ENCODE results near the gene LINC00305. TPM values are rescaled to one million over a fixed set of nuclear protein-coding genes. Genes with fewer than 3 reads are reported as not detected.

The LINC00305 gene
- total and polyA plus RNA-seq, 10 of the 15 experiments (the other 5 are each of a cell fraction or from before 2014, with no cell fraction given), result 0.11 to 19.4 (median 0.26) TPM; not detected in 7

DNA sequence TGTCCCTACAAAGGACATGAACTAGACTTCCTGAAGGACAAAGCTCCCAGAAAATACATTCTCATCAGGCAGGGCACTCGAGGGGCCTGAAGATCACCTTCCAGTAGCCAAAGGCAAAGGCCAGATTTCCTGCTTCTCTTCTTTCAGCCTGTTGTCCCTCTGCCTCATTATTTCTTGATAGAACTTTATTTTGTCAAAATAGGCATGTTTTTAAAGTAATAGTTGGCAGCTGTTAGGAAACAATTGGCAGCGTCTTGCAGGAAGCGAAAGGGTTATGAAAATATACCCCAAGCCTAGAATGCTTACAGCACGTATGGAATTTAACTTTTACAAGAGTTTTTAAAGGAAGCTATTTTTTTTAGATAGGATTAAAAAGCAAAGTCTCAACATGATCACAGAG lies 74.9 kb downstream of the LINC00305 start:
- Histone ChIP-seq H3K36me3 (ENCODE audit: control insufficient read depth in 2 of 2, insufficient read depth in 2 of 2, low read length in 1 of 2) (no peaks in the 10 kb centered on the region), H3K4me1 (ENCODE audit: control insufficient read depth, insufficient read depth, low read length) (no peaks in the 10 kb centered on the region), H3K4me2 (ENCODE audit: control insufficient read depth, insufficient read depth) (no peak overlapping the region), H3K27me3 (replicated peaks in 1 of 2; ENCODE audit: control insufficient read depth in 2 of 2, insufficient read depth in 2 of 2, low read length in 1 of 2) (no peaks in the 10 kb centered on the region), H3K27ac (ENCODE audit: control insufficient read depth, insufficient read depth) (no peak overlapping the region), H3K79me2 (ENCODE audit: control insufficient read depth, insufficient read depth, low read length) (no peaks in the 10 kb centered on the region), H3K4me3 (no peak overlapping the region), H2AFZ (ENCODE audit: control insufficient read depth, low read depth, low read length) (no peak overlapping the region), H3K9me3 (replicated peaks; ENCODE audit: control insufficient read depth, insufficient read depth, low read length) (no peaks in the 10 kb centered on the region; the same call in 2 of the 3 replicates), H3K9ac (ENCODE audit: control insufficient read depth, insufficient read depth, low read length) (no peak overlapping the region), H4K20me1 (ENCODE audit: control insufficient read depth, insufficient read depth) (no peaks in the 10 kb centered on the region)
- BruUV-seq (replicated peaks), result no TSS peak
- SMC1A ChIA-PET (ENCODE audit: uncharacterized antibody, unreplicated experiment), result interaction anchor here (1.3 to 1.7 kb wide), 2 partner anchors 7 to 10 kb away, joined by 4 to 7 read pairs; no protein-coding TSS in a partner anchor
- ATAC-seq (no peak), FAIRE-seq (no peak), DNase-seq (ENCODE audit: low read depth, low spot score) (no peak)
- intact Hi-C loops (cut with micrococcal nuclease; ENCODE audit: unreplicated experiment) (no loop called here), in situ Hi-C loops (cut with MboI) (no loop called here)
- CTCF ChIA-PET, result interaction anchor here (0.9 kb wide), 1 partner anchor 29 kb away, joined by 3 read pairs; no protein-coding TSS in a partner anchor
- POLR2A ChIA-PET, result no interaction called here
- RAD21 ChIA-PET (ENCODE audit: unreplicated experiment), result no interaction called here
- 8% methylated on average over 4 of the region's 4 CpGs for WGBS (ENCODE audit: insufficient coverage, insufficient replicate concordance, low lambda C conversion rate, missing lambda C conversion rate)
- TF ChIP-seq, protein P1, sequence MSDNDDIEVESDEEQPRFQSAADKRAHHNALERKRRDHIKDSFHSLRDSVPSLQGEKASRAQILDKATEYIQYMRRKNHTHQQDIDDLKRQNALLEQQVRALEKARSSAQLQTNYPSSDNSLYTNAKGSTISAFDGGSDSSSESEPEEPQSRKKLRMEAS (IDR thresholded peaks at IDR 0.05; ENCODE audit: low read depth, low read length), result no peak
- no peak for TF ChIP-seq CHD2 (IDR thresholded peaks at IDR 0.05; ENCODE audit: borderline replicate concordance, low read depth, low read length)
- TF ChIP-seq, protein P2, sequence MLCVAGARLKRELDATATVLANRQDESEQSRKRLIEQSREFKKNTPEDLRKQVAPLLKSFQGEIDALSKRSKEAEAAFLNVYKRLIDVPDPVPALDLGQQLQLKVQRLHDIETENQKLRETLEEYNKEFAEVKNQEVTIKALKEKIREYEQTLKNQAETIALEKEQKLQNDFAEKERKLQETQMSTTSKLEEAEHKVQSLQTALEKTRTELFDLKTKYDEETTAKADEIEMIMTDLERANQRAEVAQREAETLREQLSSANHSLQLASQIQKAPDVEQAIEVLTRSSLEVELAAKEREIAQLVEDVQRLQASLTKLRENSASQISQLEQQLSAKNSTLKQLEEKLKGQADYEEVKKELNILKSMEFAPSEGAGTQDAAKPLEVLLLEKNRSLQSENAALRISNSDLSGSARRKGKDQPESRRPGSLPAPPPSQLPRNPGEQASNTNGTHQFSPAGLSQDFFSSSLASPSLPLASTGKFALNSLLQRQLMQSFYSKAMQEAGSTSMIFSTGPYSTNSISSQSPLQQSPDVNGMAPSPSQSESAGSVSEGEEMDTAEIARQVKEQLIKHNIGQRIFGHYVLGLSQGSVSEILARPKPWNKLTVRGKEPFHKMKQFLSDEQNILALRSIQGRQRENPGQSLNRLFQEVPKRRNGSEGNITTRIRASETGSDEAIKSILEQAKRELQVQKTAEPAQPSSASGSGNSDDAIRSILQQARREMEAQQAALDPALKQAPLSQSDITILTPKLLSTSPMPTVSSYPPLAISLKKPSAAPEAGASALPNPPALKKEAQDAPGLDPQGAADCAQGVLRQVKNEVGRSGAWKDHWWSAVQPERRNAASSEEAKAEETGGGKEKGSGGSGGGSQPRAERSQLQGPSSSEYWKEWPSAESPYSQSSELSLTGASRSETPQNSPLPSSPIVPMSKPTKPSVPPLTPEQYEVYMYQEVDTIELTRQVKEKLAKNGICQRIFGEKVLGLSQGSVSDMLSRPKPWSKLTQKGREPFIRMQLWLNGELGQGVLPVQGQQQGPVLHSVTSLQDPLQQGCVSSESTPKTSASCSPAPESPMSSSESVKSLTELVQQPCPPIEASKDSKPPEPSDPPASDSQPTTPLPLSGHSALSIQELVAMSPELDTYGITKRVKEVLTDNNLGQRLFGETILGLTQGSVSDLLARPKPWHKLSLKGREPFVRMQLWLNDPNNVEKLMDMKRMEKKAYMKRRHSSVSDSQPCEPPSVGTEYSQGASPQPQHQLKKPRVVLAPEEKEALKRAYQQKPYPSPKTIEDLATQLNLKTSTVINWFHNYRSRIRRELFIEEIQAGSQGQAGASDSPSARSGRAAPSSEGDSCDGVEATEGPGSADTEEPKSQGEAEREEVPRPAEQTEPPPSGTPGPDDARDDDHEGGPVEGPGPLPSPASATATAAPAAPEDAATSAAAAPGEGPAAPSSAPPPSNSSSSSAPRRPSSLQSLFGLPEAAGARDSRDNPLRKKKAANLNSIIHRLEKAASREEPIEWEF (IDR thresholded peaks at IDR 0.05; ENCODE audit: insufficient replicate concordance, low read depth, low read length), result no peak
- TF ChIP-seq, protein P3, sequence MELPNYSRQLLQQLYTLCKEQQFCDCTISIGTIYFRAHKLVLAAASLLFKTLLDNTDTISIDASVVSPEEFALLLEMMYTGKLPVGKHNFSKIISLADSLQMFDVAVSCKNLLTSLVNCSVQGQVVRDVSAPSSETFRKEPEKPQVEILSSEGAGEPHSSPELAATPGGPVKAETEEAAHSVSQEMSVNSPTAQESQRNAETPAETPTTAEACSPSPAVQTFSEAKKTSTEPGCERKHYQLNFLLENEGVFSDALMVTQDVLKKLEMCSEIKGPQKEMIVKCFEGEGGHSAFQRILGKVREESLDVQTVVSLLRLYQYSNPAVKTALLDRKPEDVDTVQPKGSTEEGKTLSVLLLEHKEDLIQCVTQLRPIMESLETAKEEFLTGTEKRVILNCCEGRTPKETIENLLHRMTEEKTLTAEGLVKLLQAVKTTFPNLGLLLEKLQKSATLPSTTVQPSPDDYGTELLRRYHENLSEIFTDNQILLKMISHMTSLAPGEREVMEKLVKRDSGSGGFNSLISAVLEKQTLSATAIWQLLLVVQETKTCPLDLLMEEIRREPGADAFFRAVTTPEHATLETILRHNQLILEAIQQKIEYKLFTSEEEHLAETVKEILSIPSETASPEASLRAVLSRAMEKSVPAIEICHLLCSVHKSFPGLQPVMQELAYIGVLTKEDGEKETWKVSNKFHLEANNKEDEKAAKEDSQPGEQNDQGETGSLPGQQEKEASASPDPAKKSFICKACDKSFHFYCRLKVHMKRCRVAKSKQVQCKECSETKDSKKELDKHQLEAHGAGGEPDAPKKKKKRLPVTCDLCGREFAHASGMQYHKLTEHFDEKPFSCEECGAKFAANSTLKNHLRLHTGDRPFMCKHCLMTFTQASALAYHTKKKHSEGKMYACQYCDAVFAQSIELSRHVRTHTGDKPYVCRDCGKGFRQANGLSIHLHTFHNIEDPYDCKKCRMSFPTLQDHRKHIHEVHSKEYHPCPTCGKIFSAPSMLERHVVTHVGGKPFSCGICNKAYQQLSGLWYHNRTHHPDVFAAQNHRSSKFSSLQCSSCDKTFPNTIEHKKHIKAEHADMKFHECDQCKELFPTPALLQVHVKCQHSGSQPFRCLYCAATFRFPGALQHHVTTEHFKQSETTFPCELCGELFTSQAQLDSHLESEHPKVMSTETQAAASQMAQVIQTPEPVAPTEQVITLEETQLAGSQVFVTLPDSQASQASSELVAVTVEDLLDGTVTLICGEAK (IDR thresholded peaks at IDR 0.05; ENCODE audit: borderline replicate concordance), result no peak
- no peak for TF ChIP-seq SUZ12 (IDR thresholded peaks at IDR 0.05; ENCODE audit: unreplicated experiment)
- TF ChIP-seq CBX5 (IDR thresholded peaks at IDR 0.05; ENCODE audit: low read depth), result no peak
- TF ChIP-seq, protein P4, sequence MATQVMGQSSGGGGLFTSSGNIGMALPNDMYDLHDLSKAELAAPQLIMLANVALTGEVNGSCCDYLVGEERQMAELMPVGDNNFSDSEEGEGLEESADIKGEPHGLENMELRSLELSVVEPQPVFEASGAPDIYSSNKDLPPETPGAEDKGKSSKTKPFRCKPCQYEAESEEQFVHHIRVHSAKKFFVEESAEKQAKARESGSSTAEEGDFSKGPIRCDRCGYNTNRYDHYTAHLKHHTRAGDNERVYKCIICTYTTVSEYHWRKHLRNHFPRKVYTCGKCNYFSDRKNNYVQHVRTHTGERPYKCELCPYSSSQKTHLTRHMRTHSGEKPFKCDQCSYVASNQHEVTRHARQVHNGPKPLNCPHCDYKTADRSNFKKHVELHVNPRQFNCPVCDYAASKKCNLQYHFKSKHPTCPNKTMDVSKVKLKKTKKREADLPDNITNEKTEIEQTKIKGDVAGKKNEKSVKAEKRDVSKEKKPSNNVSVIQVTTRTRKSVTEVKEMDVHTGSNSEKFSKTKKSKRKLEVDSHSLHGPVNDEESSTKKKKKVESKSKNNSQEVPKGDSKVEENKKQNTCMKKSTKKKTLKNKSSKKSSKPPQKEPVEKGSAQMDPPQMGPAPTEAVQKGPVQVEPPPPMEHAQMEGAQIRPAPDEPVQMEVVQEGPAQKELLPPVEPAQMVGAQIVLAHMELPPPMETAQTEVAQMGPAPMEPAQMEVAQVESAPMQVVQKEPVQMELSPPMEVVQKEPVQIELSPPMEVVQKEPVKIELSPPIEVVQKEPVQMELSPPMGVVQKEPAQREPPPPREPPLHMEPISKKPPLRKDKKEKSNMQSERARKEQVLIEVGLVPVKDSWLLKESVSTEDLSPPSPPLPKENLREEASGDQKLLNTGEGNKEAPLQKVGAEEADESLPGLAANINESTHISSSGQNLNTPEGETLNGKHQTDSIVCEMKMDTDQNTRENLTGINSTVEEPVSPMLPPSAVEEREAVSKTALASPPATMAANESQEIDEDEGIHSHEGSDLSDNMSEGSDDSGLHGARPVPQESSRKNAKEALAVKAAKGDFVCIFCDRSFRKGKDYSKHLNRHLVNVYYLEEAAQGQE (IDR thresholded peaks at IDR 0.05; ENCODE audit: low read depth, low read length), result no peak
- no peak for TF ChIP-seq EGR1 (IDR thresholded peaks at IDR 0.05; ENCODE audit: borderline replicate concordance in 1 of 2, low read depth in 2 of 2, low read length in 2 of 2)
- TF ChIP-seq BCL11A (IDR thresholded peaks at IDR 0.05; ENCODE audit: low read depth, low read length), result no peak

Measured in GM12878 (cell line).